Stimulated activated CD4-positive, alpha-beta T cell treated with anti-CD3 and anti-CD28 coated beads, TNF-alpha, amount 100 ng/mL, for 48 hours (primary cell): ENCODE measurements around the gene OSBPL10.

ENCODE experiments used
- DNase-seq, 3 donors: peaks; one replicate each; pipeline ENCODE4 v3.0.0-alpha.2; 2020; ENCODE audit warnings: low read depth in 3 of 3

The OSBPL10 gene

DNA sequence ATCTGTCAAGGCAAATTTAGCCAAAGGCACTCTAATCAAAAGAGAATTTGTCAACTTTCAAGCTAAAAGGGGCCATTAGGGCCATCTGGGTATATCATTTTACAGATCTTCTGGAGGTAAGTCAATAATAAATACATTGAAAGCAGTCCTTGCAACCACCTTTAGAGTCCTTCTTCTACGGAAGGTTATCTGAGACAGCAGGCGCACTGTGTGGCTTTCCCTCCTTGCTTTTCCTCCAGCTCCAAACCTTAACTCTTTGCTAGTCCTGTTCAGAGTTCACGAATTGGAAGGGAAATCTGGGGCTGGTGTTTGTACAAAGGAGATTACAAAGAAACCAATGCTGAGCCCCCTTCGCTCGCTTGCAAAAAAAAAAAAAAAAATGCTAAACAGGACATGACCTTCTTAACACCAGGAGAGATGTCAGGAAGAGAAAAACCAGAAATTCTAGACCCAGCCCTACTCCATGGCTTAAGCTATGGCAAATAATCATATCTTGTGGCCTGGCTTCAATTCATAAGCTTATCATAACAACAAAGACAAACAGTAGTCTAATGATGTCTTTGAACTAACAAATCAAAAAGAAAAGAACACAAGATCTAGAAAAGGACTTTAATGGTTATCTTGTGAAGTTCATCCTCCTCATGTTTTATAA is 232.7 kb downstream of the OSBPL10 start:
- no peak for DNase-seq

DNA sequence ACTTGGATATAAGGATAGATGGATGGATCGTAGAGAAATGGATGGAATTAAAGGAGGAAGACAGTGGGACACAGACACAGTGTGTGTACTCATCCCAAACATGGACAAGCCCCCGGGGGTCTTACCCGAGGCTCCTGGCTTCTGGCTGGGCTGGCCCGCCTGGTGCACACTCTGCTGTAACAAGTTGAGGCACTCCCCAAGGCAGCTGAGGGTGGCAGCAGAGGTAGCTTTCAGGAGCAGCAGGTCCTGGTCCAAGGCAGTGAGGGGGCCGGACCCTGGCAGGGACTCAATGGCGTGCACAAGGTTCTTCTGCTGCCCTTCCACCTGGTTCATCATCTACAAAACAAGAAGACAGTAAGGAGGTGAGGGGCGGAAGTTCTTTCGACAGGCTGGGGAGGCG is 233.3 kb downstream of the OSBPL10 start:
- DNase-seq, result no peak

DNA sequence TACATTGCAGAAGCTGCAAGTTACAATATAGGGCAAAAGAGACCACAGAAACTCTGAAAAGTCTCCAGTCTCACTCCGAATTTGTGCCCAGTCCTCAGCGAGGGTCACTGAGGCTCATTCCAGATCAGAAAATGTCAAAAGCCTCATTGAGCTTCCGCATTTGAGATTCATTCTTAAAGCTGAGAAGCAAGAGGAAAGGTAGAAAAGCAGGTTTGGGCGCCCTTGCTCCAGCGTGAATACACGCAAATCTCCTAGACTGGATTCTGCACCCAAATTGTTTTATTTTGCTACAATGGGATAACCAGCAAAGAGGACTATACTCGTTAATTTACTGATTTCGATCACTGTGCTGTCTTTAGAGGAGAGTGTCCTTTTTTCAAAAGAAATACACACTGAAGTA is 236.1 kb downstream of the OSBPL10 start:
- DNase-seq, result no peak

DNA sequence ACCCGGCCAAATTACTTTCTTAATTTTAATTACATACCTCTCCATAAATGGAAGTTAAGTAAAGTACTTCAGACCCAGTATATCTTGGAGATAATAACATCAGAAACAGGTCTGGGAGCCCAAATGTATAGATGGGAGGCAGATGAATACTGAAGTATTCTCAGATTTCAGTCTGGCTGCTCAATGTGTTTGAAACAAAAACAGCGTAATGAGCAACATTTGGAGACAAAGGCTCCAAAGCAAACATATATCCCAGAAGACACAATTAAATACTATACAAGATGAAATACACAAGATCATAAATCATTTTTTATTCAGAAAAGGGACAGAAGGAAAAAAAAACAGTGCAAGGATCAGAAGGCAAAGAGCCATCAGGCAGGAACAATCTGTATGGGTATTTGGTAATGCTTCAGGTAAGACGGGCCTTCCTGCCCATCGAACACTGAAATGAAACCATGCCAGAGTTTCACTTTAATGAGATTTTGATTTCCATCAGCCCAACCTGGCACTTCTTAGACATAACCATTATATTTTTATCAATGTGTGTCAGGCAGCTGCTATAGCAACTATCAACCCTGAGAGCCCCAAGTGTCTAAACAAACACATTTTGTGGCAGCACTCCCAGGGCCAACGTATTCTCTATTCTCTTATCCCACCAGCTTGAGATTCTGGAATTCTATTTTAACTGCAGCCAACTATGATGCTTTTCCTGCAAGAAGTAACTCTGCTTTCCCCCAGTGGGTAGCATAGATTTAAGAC is 237.6 kb downstream of the OSBPL10 start:
- no peak for DNase-seq

DNA sequence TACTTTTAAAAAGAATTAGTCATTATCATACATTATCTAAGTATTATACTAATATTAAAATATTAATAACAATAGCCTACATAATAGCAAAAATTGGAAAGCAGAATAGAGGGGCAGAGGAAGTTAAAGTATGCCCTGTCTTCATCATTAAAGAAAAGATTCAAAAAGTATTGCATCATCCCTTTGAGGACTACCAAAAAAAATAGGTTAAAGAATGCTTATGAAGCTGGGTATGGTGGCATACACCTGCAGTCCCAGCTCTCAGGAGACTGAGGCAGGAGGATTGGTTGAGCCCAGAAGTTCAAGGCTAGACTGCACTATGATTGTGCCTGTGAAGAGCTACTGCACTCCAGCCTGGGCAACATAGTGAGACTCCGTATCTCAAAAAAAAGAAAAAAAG is 240.7 kb downstream of the OSBPL10 start:
- DNase-seq, result no peak

DNA sequence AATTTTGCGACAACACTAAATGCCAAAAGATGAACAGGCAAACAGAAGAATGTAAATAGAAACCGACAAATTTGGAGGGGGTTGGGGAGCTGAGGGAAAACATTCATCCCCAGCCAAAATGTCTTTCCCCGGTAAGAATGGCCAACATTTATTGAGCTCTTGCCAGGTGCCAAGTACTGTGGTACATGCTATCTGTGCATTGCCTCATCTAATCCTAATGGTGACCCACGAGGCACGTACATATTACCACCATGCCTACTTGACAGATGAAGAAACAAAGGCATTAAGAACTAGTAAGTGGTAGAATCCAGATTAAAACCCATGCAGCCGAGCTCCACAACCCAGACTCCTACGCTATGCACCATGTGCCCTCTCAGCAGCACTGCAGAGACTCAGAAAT is 242.7 kb downstream of the OSBPL10 start:
- DNase-seq, result no peak

DNA sequence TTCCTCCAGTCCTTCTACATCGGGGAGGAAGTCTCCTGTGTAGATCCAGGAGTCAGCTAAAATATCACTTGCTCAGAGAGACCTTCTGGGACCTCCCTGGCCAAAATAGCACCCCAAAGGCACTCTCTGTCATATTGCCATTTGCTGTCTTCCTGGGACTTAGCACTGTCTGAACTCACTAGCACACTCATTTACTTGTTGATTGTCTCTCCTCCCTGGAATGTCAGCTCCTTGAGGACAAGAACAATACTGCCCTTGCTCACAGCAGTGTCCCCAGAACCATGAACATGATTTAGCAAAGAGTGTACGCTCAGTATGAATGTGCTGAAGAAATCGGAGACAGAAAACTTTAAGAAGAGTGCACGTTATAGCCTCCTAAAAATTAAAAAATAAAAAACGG is 245.4 kb downstream of the OSBPL10 start:
- no peak for DNase-seq

DNA sequence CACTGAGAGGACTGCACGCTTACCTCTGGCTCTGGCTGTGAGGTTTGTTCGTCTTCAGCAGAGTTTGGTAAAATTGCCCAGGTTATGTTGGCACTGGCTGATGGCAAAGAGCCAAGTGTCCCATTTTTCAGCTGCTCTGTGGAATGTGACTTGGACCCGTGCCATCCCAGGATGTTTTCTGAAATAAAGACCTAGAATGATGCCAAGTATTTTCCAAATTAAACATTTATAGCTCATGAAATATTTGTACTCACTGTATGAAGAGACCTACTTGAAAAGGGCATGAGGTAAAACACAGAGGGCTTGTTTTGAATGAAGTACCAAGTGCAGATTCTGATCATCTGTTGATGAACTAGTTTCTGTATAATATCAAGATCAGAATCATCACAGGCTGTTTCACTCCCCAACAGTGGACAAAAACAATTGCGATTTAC is 247.8 kb downstream of the OSBPL10 start:
- no peak for DNase-seq

DNA sequence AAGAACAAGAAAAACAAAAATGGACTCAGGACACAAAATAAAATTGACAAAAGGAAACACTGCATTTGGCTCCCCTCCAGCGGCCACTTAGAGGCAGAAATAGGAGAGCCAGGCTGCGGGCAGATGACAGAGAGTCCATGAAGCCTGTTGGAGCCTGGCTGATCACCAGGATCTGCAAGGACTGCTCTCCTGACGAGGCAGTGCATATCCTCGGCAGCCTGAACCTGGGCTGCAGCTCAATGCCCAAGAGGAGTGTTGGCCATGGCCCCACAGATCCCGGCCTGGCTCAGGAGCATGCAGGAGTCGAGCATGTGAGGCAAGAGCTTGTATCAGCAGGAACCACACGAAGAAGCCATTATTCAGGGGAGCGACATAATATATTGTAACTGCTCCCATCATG is 248.5 kb downstream of the OSBPL10 start:
- DNase-seq, result no peak

DNA sequence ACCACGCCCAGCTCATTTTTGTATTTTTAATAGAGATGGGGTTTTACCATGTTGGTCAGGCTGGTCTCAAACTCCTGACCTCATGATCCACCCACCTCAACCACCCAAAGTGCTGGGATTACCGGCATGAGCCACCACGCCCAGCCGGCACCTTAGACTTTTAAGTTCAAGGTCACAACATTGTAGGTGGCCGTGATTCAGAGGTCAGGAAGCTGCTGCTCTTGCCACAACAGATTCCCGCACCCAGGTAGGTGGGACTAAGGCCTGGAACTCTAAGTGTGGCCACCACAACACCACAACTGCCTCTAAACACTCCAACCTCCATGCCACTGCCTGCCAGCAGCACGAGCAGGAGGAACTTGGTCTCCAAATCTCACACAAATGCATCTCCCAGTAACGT is 251.5 kb downstream of the OSBPL10 start:
- no peak for DNase-seq

DNA sequence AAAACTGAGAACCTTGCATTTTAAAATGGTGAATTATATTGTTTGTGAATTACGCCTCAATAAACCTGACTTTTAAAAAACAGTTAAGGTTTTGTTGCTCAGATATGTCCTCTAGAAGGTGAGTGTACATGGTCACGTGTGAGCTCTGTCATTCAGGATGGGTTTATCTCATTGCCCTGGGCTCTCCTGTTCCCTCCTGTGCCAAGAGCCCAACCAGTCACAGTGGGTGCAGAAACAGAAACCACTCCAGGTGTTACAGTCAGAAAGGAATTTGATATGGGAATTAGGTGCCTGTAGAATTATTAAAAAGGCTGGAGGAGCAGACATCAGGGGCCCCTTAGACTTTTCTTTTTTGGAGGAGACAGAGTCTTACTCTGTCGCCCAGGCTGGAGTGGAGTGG is 252.0 kb downstream of the OSBPL10 start:
- DNase-seq, result no peak

DNA sequence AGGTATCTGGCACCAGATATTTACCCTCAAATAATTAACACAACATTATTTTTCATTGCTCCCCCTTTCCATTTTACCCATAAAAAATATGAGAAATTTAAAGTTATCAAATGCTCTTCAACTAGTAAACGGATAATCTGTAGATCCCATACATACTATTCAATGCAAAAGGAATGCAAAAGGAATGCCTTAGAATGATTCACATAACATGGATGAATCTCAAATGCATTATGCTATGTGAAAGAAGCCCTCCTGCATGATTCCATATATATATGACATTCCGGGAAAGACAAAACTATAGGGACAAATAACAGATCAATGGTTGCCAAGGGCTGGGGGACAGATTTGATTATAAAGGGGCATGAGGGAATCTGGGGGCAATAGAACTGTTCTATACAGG is 252.7 kb downstream of the OSBPL10 start:
- no peak for DNase-seq

DNA sequence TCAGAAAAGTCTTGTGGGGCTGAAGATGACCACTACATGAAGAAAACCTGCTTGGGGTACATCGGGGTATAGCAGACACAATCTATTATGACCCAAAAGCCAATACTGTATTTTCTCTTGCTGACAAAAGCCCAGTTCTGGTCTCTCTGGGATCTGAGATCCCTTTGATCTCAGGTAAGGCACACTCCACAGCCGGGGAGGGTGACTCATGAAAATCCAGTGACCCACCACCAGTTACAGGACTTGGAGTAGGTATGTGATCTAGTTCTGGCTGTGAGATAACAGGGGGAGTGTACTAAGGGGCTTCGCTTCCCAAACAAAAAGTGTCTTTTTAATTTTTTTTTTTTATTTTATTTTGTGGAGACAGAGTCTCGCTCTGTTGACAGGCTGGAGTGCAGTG is 255.1 kb downstream of the OSBPL10 start:
- no peak for DNase-seq

DNA sequence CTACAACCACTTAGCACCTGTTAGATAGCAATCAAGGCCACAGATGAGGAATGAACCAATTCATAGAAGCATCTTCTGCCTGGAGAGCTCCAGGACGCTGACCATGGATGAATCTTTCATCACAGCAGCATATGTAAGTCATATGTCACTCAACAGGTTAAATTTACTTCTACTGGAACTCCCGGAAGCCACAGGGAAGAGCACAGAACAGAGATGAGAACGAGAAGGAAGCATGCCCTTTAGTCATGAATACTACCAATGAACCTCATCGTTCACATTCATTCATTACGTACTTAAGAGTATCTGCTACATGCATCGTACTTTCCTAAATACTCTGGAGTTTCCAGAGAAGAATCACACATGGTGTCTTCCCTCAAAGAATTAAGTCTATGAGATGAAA is 255.5 kb downstream of the OSBPL10 start:
- no peak for DNase-seq

DNA sequence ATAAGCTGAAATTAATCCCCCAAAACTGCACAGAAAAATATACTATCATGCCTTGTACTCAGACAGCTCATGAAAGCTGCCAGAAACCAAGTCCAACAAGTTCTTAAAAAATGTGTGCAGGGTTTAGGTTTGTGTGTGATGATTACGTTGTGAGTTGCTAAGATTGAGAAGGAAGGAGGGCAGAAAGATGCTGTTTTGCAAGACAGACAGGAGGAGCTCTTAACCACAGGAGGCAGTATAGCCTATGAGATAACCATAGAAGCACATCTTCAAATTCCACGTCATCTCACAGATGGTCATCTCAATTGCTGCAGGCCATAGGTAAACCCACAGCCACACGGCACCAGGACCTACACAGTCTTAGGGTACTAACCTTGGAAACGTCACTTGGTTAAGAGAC is 256.4 kb downstream of the OSBPL10 start:
- no peak for DNase-seq

DNA sequence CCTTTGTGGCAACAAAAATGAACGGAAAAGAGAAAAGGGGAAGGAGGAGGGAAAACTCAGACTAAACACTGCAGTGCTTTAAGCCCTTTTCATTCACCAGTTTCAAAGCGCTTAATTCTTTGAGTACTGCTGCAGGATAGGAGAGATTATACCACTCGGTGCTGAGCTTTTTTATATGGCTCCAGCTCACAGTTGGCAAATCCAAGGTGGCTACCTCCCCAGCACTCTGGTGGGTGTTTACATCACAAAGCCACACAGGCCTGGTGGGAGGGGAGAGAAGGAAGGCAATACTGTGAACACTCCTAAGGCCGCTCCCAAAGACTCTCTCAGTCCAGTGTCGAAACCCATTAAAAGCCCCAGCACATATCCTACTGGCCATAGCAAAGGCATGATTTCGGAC is 256.9 kb downstream of the OSBPL10 start:
- no peak for DNase-seq

DNA sequence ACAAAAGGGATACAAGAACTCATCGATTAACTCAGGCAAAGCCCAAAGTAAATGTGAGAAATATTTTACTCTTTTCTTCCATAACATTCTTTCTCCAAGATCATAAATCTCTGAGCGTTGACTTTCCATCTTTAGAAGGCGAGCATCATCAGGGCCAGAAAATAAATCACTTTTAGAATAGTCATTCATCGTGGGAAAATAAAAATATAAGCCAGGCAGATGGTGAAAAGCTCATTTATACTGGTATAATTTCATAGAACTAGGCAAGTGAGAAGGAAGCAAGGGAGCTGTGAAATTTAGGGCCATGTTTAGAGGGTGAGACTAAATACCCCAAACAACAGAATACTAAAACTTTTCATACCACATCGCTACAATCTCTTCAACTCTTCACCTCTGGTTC is 257.4 kb downstream of the OSBPL10 start:
- DNase-seq, result no peak

DNA sequence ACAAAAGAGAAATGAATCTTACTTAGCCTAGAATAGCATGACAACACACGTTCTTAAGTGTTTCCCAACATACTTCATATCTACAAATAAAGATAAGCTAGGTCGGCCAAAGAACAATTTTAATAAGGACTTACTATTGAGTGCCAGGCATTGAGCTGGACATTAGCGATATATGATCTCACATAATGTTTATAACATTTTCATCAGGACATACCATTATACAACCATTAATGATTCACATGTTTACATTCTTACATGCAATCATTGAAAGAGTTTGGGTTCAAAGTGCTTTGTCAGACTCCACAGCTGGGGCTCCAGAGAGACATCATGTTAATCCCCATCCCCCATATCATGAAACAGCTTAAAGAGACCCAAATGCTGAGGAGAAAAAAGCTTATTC is 259.4 kb downstream of the OSBPL10 start:
- DNase-seq, result no peak

DNA sequence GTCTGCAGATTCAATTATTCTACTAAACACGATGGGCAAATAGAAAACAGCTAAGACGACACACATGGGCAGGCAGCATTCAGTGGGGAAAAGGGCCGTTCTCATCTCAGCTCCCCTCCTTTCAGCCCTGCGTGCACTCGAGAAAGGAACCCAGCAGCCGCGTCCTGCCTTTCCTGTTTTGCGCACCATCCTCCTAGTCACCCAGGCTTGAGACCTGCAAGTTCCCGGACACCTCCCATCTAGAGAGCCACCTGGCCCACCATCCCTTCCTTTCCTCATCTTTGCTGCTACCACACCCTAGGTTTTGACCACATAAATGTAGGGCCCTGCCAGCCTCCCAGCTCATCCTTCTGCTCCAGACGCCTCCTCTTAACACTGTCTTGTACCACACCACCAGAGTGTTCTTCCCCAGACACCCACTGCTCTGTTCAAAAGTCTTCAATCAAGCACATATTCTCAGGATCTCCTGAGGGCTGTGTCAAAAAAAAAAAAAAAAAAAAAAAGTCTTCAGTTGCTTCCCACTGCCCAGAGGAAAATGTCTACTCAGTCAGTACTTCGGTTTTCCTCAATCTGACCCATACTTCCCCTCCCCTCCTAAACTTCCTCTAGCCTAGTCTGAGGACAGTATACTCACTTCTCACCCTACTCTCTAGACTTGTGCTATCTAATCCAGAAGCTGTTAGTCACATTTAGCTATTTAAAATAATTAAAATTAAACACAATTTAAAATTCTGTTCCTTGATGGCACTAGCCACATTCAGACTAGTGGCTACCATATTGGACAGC is 266.4 kb downstream of the OSBPL10 start:
- DNase-seq, result no peak

DNA sequence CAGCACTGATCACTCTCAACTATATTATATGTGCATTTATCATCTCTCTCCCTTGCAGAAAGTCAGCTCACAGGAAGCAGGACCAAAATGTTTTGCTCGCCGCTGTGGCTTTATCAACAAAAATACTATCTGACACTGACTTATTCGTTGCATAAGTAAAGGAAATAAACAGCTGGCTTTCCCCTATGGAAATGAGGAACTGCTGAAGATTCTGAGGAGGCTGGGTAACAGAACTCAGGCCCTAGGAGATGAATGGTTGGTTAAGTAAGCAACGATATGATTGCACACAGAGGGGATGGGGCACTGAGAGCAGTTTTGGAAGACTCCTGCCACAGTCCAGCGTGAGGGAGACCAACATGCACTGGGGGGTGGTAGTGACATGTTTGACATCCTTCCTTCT is 267.2 kb downstream of the OSBPL10 start:
- no peak for DNase-seq

DNA sequence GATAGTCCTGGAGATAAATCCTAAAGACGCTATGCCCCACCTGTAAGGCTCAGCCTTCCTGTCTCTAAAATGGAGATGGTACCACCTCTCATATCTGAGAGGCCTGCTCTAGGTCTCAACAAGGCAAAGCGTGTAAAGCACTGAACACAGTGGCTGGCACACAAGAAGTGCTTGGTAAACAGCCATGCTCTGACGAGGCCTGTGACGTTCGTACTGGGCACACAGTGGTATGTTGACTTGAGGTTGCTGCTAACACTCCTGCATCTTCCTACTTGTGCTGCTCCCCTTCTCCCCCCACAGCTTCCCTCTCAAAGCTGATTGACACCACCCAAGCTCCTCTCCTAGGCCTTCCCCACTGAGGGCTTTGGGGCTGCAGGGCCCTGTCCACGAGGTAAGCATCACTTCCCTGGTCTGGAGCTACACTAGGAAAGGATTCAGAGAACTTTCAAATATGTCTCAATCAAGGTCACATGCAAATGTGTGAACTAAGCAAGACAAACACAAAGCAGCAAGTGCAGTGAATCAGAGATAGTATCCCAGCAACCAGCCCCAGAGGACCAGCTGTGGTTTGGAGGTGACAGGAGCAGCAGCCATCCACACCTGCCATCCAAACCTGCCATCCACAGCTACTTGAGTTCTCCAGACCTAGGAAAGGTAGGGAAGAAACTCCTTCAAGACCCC is 270.8 kb downstream of the OSBPL10 start:
- no peak for DNase-seq

DNA sequence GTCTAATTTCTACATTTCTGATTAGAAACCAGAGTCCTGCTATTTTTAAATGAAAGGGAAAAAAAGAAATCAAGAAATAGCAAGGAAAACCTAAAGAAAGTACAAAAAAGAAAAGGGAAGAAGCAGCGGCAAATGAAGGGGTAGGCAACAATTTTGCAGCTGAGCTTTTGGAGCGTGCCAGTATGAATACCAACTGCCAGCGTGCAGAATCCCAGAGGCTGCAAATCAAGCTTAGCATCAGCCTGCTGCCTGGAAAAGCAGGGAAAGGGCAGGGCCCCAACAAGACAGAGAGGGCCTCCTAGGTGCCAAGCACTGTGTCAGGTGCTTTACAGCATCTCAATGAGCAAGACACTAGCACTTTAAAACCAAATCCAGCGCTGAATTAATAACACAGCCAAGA is 271.5 kb downstream of the OSBPL10 start:
- DNase-seq, result no peak
